DMS153 treated with DMSO at 0.1 percent for 48 hours (cell line): ENCODE data around the gene PCNX1.
"Not testable (repeated sequence)": the region's sequence is repeated elsewhere in the genome, so short reads cannot be mapped to it uniquely, and the experiment has no call there.

Source experiments
- DNase-seq: peaks from one replicate; lab custom pipeline; 2025; ENCODE audit not compliant: unreplicated experiment; lab: John Stamatoyannopoulos, UW

PCNX1 gene

DNA sequence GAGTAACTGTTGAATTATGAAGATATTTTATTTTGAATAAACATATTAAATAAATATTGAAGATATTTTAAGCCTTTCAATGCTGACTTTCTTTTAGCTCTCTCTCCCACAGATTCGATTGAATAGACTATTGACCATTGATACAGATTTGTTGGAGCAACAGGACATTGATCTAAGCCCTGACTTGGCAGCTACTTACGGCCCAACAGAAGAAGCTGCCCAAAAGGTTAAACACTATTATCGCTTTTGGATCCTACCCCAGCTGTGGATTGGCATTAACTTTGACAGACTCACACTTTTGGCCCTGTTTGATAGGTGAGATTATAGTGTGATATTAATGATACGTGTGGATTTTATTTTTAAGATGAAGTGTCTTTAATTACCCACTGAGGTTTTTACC, 105.6 kb downstream of the PCNX1 start:
- DNase-seq: no peak

DNA sequence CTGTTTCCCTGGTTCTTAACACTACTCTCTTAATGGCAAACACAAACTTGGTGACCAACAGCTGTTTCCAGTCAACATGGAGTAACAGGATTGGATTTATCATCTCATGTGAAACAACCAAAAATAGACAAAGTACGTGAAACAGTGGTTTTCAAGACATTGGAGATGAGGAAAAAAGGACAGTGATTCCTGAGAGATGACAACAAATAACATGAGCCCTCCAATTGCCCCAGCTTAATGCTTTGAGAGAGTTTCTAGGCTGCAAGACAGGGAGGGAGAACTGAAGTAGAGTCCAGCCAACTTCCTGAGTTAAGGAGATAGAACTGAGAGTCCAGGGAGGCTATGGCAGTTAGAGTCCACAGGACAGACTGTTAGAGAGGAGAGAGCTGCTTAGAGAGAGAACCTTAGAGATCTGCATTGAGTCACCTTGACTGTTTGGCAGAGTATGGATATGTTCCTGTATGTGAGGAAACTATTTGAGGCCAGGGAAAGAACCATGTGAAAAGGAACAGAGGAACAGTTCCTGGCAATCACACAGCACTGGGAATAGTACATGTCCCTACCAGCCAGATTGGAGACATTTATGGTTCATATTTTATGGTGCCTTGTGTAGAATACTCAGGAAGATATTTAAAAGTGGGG, 106.4 kb downstream of the PCNX1 start:
- no peak for DNase-seq

DNA sequence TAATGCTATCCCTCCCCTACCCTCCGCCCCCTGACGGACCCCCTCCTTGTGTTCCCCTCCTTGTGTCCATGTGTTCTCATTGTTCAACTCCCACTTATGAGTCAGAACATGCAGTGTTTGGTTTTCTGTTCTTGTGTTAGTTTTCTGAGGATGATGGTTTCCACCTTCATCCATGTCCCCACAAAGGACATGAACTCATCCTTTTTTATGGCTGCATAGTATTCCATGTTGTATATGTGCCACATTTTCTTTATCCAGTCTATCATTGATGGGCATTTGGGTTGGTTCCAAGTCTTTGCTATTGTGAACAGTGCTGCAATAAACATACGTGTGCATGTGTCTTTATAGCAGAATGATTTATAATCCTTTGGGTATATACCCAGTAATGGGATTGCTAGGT, 112.7 kb downstream of the PCNX1 start:
- DNase-seq: not testable (repeated sequence)

DNA sequence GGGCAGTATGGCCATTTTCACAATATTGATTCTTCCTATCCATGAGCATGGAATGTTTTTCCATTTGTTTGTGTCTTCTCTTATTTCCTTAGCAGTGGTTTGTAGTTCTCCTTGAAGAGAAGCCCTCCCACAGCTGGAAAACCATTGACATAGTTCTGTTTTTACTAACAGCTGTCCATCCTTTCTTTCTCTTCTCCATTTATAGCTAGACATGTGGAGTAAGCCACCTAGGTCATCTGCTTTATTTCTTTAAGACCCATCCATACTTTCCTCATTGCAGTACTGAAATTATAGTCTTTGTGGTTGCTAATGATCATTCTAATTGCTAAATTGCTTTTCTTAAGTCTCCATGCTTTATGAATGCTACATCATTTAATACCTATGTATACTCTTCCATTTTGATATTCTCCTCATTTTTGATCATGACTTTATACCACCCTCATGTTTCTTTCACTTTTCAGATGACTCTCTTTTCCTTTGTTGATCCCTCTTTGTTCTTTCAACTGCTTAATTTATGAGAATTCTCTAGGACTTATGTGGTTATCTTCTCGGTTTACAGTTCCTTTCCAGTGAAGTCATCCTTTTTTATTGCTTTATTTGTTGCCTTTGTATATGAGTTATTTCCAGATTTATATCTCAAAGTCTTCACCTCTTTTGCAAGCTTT, 114.2 kb downstream of the PCNX1 start:
- DNase-seq: no peak

DNA sequence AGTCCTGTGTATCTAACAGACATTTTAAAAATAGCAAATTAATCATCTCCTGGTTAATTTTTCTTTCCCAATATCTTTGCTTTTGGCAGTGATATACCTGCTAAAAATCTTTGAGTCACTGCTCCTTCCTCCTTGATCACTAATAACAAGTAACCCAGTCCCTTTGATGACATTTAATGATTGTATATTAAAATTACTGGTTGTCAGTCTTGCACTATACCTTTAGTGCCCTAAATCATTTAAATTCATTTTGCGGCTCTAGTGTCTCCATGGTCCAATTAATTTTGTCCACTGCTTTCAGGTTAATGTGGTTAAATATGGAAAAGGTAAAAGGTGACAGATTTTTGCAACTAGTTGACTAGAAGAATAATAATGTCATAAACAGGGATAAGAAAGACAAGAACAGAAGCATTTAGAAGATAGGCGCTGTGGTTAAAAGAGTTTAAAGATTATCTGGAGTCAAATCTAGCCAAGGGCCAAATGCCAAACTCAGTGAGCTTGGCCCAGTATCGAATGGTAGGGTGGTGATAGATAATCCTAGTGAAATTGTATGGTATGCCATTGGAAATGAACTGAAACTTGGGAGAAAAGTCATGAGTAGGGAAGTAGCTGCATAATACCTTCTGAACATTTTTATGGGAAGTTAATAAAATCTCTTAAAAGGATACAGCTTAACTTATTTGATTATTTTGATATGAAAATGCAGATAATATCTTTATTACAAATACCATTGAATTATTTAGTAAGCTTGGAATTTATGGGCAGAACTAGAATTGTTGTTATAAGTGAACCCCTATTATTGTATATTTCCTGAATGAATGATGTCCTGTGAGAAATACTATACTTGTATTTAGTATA, 115.0 kb downstream of the PCNX1 start:
- no peak for DNase-seq

DNA sequence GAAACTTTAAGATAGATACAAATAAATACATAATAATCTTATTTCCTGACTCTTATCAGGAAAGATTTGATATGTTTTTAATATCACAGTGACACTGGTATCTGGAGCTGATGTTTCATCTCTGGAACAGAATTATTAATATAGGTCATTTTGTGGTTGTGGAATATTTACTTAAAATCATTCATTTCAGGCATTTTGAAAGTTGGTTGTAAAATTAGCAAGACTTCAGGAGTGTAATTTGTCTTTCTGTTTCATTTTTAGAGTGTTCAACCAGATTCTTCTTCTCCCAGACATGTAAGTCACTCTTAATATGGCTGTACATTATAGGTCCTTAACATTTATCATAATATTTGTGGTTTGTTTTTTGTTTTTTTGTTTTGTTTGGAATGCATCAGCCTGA, 115.7 kb downstream of the PCNX1 start:
- no peak for DNase-seq

DNA sequence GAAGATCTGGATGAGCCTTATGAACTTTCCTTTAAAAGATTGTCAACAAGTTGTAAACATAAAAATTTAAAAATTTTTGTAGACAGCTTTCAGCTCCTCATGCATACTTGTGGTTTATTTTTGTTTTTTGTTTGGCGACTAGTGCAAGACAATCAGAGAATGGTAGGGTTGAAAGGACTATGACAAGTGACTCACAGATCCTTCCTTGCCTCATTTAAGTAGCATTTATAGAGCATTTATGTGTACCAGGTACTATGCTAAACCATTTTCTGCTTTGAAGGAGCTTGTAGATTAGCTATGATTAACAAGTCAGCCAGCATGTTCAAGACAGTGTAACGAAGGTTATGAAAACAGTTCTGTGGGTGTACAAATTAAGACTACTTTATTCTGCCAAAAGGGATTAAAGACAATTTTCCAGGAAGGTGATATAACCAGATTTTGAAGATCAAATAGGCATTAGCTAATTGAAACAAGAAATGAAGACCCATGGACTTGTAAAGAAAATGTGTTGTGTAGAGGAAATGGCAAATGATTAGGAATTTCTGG, 122.0 kb downstream of the PCNX1 start:
- no peak for DNase-seq

DNA sequence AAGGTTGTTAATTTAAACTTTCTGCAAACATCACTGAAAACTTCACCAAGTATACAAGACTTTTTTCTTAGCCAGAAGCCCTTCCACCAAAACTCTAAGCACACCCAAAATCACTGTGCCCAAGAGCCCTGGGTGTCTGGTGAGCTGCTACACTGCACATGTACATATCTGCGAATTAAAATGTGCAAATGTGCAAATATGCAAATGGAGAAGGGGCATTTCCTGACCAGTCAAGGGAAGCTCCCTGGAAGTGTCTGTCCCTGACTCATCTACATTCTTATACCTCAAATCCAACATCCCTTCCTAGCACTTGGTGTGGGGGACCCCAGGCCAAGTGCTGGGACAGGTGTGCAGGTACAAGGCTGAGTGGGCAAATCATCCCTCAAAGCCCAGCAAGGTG, 123.7 kb downstream of the PCNX1 start:
- DNase-seq: no peak

DNA sequence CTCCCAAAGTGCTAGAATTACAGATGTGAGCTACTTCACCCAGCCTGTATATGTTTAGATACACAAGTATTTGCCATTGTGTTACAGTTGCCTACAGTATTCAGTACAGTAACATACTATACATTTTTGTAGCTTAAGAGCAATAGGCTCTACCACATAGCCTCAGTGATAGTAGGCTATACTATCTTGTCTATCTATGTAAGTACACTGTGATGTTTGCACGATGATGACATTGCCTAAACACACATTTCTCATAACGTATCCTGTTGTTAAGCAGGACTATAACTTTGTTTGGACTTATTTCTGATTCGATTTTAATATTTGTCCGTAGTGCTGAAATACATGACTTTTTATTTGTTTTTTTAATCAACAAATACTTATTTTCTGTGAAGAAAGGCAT, 129.2 kb downstream of the PCNX1 start:
- no peak for DNase-seq

DNA sequence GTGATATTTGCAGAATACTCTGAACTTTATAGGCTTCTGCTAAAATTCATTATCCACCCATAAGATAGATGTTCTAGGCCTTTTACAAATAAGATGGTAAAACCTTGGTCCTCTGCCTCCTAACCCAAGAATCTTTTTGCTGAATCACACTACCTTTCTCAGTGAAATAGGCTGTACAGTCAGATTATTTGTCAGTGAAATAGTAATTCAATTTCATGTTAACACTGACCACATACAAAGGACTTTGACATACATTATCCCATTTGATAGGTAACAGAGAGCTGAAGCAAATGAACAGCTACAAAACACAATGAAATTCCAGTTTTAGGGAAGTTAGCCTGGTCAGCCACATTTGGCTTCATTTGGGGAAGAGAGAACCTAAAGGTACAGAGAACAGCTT, 141.1 kb downstream of the PCNX1 start:
- DNase-seq: no peak

DNA sequence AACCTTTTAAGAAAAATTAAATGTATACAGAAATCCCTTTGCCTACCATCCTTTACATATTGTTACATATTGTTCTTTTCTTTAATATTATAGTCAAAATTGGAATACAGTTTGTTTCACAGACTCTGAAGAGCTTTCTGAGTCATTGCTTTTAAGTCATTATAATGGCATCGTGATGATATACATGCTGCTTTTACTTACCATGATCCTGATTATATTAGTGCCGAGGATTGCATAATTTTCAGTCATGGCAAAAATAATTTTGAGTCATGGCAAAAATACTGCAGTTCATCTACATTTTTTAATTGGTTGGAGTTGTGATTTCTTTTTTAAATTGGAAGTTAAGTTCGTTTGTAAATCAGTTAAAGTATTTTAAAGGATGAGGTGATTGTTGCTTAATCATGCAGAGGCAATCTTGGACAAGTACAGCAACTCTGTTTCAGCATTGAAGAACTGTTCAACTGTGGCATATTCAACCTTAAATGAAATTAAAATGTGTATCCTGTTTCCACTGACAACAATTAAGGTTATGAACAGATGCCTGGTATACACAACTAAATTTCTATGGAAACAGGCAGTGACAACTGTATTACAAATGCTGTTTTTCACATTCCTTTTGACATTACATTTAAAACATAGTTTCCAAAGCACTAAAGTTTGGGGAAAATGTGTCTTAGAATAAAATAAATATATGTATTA, 142.3 kb downstream of the PCNX1 start:
- no peak for DNase-seq

DNA sequence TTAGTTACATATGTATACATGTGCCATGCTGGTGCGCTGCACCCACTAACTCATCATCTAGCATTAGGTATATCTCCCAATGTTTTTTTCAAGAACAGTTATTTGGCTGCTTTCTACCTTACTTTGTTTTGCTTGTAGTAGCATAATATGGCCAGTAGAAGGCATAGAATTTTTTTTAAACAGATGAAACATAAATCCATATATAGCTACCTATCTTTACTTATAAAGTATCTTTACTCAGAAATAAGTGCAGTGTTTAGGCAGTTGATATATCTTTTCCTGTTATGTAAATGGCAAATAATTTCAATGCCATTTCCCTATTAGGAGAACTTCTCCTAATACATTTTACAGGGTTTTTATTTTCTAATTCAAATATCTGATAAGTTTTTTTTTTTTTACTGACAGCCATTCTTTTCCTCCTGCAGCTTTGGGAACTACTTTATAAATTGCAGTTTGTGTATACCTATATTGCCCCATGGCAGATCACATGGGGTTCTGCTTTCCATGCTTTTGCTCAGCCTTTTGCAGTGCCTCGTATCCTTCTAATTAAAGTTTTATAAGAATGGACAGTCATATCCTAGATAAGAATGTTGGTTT, 143.1 kb downstream of the PCNX1 start:
- no peak for DNase-seq

DNA sequence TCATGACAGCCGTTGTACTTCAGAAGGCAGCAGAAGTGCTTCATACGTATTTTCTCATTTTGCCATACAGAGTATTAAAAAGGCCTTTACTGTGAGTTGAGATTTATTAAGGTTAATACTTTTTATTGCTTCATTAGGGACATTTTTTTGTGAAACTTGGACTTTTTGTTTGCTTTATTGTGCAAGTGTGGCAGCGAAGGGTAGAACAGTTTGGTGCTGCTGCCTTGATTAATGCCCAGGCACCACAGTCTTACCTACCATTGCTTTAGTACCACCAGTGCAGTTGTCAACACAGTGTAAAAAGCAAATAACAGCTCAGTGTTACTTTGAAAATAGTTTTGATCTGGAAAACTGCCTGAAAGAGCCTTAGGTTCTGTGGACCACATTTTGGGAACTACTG, 147.4 kb downstream of the PCNX1 start:
- DNase-seq: no peak

DNA sequence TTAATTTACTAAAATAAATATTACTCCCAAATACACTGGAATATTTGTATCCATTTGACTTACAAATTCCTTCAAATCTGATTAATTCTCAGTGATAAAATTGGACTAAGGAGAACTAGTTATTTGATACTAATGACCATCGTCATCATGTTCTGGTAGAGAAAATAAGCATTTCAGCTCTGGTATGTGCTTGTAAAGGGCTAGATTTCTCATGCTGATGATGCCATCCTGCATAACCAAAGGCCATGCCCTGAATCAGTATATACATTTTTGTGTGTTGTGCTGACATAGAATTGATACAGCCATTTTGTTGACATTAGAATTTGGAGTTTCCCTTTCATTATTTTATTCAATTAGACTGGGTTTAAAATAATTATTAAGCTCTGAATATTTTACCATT, 148.9 kb downstream of the PCNX1 start:
- no peak for DNase-seq

DNA sequence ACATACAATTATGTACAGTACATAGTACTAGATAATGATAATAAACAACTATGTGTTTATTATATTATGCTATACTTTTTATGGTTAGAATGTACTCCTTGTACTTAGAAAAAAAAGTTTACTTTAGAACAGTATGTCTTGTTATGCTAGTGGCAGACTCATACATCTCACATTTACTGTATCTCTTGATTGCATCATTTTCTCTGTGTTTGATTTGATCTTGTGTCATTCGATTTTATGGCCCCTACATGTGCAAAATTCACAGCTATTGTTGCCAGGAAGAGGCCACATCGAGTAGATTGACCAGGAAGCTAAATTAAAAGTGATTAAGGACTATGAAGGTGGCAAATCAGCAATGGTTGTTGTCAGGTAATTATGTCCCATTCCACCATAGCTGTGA, 153.0 kb downstream of the PCNX1 start:
- DNase-seq: no peak

DNA sequence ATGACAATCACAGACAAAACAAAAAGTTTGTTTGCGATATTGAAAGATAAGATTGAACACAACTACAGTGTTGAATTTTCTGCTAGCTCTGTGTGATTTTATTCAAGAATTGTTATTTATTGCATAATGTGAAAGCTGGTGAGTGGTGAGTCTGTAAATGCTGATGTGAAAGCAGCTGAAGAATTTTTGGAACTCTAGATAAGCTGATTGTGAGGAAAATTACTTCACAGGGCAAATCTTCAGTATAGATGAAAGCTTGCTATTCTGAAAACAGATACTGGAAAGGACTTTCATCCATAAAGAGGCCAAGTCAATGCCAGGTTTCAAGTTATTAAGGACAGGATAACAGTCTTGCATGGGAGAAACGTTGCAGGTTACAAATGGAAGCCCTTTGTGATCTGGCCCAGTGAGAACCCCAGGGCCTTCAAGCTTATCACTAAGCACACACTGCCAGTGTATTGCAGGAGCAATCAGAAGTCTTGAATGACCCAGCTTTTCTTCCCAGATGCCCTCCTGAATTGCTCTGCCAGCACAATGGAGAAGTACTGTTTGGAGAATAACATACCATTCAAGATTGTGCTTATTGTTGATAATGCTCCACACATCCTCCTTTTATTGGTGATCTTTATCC, 153.7 kb downstream of the PCNX1 start:
- DNase-seq: no peak

DNA sequence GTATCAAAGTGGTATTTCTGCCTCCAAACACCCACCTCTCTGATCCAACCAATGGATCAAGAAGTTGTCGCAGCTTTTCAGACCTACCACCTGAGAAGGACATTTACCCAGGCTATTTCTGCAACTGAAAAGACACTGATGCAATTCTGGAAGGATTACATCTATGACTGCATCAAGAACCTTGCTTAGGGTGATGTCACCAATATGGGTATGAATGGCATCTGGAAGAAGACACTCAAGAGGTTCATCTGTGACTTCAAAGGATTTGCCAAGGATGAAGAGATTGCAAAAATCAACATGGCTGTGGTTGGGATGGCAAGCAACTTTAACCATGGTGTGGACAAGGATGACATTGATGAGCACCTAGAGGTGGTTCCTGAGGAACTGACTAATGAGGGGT, 154.2 kb downstream of the PCNX1 start:
- no peak for DNase-seq

DNA sequence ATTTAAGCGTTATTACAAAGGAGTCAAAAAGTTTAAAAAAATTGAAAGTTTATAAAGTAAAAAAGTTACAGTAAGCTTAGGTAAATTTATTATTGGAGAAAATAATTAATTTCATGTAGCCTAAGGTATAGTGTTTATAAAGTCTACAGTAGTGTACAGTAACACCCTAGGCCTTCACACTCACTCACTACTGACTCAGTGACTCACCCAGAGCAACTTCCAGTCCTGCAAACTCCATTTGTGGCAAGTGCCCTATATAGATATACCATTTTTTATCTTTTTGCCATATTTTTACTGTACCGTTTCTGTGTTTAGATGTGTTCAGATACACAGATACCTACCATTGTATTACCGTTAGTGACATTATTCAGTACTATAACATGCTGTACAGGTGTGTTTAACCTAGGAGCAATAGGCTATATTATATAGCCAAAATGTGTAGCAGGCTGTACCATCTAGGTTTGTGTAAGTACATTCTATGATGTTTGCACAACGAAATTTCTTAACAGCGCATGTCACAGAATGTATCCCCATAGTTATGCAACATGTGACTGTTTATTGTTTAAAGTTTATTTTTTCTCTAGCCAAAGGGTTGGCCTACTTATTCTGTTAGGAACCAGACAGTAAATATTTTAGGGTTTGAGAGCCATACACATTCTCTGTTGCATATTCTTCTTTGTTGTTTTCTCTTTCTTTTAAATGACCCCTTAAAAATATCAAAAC, 155.5 kb downstream of the PCNX1 start:
- DNase-seq: no peak

DNA sequence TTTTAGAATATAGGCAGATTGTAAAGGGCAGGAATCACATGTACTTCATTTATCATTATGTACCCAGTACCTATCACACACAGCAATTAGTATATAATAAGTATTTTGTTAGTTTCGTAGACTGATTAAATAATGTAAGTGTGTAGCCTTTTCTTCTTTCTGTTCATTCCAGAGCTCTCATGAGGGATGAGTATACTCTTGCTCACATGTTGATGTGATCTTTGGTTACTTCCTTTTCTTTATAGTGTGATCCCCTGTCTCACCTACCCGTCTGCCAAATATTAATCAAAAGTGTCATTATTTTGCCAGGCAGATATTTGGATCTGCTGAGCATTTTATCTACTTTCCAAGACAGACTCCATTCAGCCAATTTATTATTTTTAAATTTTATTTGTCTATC, 156.1 kb downstream of the PCNX1 start:
- DNase-seq: no peak

DNA sequence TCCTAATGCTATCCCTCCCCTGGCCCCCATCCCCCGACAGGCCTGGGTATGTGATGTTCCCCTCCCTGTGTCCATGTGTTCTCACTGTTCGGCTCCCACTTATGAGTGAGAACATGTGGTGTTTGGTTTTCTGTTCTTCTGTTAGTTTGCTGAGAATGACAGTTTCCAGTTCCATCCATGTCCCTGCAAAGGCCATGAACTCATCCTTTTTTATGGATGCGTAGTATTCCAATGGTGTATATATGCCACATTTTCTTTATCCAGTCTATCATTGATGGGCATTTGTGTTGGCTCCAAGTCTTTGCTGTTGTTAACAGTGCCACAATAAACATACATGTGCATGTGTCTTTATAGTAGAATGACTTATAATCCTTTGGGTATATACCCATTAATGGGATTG, 157.5 kb downstream of the PCNX1 start:
- not testable (repeated sequence) for DNase-seq
